HepG2 (cell line): ENCODE measurements around the gene PSMD1. TPM values are rescaled to one million over a fixed set of nuclear protein-coding genes. Genes with fewer than 3 reads are reported as not detected.

Source experiments
- CEBPG ChIP-seq: IDR thresholded peaks from 2 replicates; pipeline ENCODE4 v1.6.1; 2016
- ELK4 ChIP-seq: sonication (generic); formaldehyde crosslinking; IDR thresholded peaks from 2 replicates; pipeline ENCODE4 v1.9.0; 2021; ENCODE audit warnings: missing genetic modification reagents, borderline replicate concordance
- EP300 ChIP-seq, 3 experiments: sonication (generic) in 1 of 3; formaldehyde crosslinking in 1 of 3; IDR thresholded peaks; 2 replicates each; pipeline versions ENCODE4 v1.5.1 to v1.6.1; 2011 to 2020; ENCODE audit warnings: low read depth in 2 of 3, low read length in 2 of 3, borderline replicate concordance in 1 of 3, improper control_type of control experiment in 1 of 3, mild to moderate bottlenecking in 1 of 3, missing genetic modification reagents in 1 of 3, moderate library complexity in 1 of 3
- FOXM1 ChIP-seq: sonication (generic); formaldehyde crosslinking; IDR thresholded peaks from 2 replicates; pipeline ENCODE4 v1.5.0; 2020; ENCODE audit warnings: missing genetic modification reagents
- GATAD1 ChIP-seq: IDR thresholded peaks from 2 replicates; pipeline ENCODE4 v1.6.1; 2016; ENCODE audit warnings: missing genetic modification reagents, missing compliant biosample characterization
- IRF9 ChIP-seq: sonication (generic); formaldehyde crosslinking; IDR thresholded peaks from 2 replicates; pipeline ENCODE4 v1.8.0; 2022; ENCODE audit warnings: missing genetic modification reagents, mild to moderate bottlenecking, borderline replicate concordance
- MTERF4 ChIP-seq: sonication (generic); formaldehyde crosslinking; IDR thresholded peaks from 2 replicates; pipeline ENCODE4 v1.8.0; 2023; ENCODE audit warnings: mild to moderate bottlenecking, missing genetic modification reagents
- NR2F6 ChIP-seq, 2 experiments: IDR thresholded peaks; 2 replicates each; pipeline ENCODE4 v1.6.1; 2016; ENCODE audit warnings: antibody characterized with exemption in 1 of 2, mild to moderate bottlenecking in 1 of 2
- RXRB ChIP-seq: IDR thresholded peaks from 2 replicates; pipeline ENCODE4 v1.6.1; 2016; ENCODE audit warnings: borderline replicate concordance, missing genetic modification reagents, missing compliant biosample characterization
- SMARCC2 ChIP-seq: fragments of 450-650 bp; IDR thresholded peaks from 2 replicates; pipeline ENCODE4 v1.6.1; 2017; ENCODE audit warnings: antibody characterized with exemption, mild to moderate bottlenecking
- SPEN ChIP-seq: sonication (generic); formaldehyde crosslinking; IDR thresholded peaks from 2 replicates; pipeline ENCODE4 v1.5.1; 2020; ENCODE audit warnings: low read depth, mild to moderate bottlenecking, missing genetic modification reagents
- SUZ12 ChIP-seq: fragments of 150-350 bp; IDR thresholded peaks from 2 replicates; pipeline ENCODE4 v1.6.1; 2014; ENCODE audit warnings: low read depth, low read length
- XBP1 ChIP-seq: sonication (generic); formaldehyde crosslinking; IDR thresholded peaks from 2 replicates; pipeline ENCODE4 v1.5.0; 2020; ENCODE audit warnings: missing genetic modification reagents
- ZBED4 ChIP-seq: sonication (generic); formaldehyde crosslinking; IDR thresholded peaks from 2 replicates; pipeline ENCODE4 v1.4.0; 2020; ENCODE audit warnings: missing genetic modification reagents, borderline replicate concordance
- ZNF225 ChIP-seq: sonication (generic); formaldehyde crosslinking; IDR thresholded peaks from 2 replicates; pipeline ENCODE4 v1.4.0; 2020; ENCODE audit warnings: mild to moderate bottlenecking, missing genetic modification reagents
- ZNF430 ChIP-seq: sonication (generic); formaldehyde crosslinking; IDR thresholded peaks from 2 replicates; pipeline ENCODE4 v1.9.0; 2021; ENCODE audit warnings: mild to moderate bottlenecking, missing genetic modification reagents
- ZNF670 ChIP-seq: sonication (generic); formaldehyde crosslinking; IDR thresholded peaks from 2 replicates; pipeline ENCODE4 v1.8.0; 2022; ENCODE audit warnings: mild to moderate bottlenecking, missing genetic modification reagents, borderline replicate concordance
- ZNF878 ChIP-seq: sonication (generic); formaldehyde crosslinking; IDR thresholded peaks from 2 replicates; pipeline ENCODE4 v1.8.1; 2023; ENCODE audit warnings: mild to moderate bottlenecking, missing genetic modification reagents, moderate library complexity
- polyA plus RNA-seq, 8 experiments: library from polyadenylated mRNA; depleted of rRNA in 3 of 8; stranded (reverse) in 7 of 8; unstranded in 1 of 8; fragments of >200 nt; fragmentation: Illumina TruSeq in 4 of 8; extraction: Trizol in 4 of 8; gene quantifications; 2 replicates each; pipeline versions ENCODE4 v1.2.1 to v1.2.3, GENCODE V29; 2011 to 2016; ENCODE audit warnings: low read depth in 4 of 8, missing spikeins in 1 of 8, mixed read lengths in 1 of 8; ENCODE audit not compliant: insufficient read depth in 1 of 8
- total RNA-seq, 5 experiments: library from RNA; depleted of rRNA; stranded (reverse); fragments of >200 nt; fragmentation: Illumina TruSeq; extraction: Trizol; gene quantifications; 2 replicates each; pipeline ENCODE4 v1.2.3, GENCODE V29; 2016; ENCODE audit warnings: low read depth in 1 of 5

Gene PSMD1
- total and polyA plus RNA-seq, 2 of the 13 experiments (the other 11 are each of a cell fraction or from before 2014, with no cell fraction given), result 136 to 191 TPM

- TF ChIP-seq MTERF4 (CRISPR knock-in tag) (0 out of 2 replicates have a peak, but pooled peaks have one; percentile 69), EP300 (IDR thresholded peaks at IDR 0.05; ENCODE audit: low read depth in 2 of 2, low read length in 2 of 2) (peak in 1 of 2 experiments; percentile 31; a peak in 1 of 4 replicates), EP300 (CRISPR knock-in tag; IDR thresholded peaks at IDR 0.05; ENCODE audit: borderline replicate concordance) (no peak), NR2F6 (IDR thresholded peaks at IDR 0.05) (peak; percentile 26; the same call in 1 of the 2 replicates), NR2F6 (CRISPR knock-in tag; IDR thresholded peaks at IDR 0.05) (peak; percentile 47; the same call in 1 of the 2 replicates), GATAD1 (peak; percentile 81), ZNF878 (CRISPR knock-in tag) (peak; percentile 87), SUZ12 (no peak), ZNF430 (CRISPR knock-in tag) (peak; percentile 81), ZBED4 (CRISPR knock-in tag) (peak; percentile 53; the same call in 1 of the 2 replicates), RXRB (CRISPR knock-in tag) (peak; percentile 46; the same call in 1 of the 2 replicates), CEBPG (peak; percentile 35; the same call in 1 of the 2 replicates), FOXM1 (0 out of 2 replicates have a peak, but pooled peaks have one; percentile 44), SPEN (peak; percentile 81; the same call in 1 of the 2 replicates), ELK4 (CRISPR knock-in tag) (no peak), ZNF670 (no peak), SMARCC2 (no peak), ZNF225 (CRISPR knock-in tag) (0 out of 2 replicates have a peak, but pooled peaks have one; percentile 32), IRF9 (CRISPR knock-in tag) (peak; percentile 96; the same call in 1 of the 2 replicates), XBP1 (CRISPR knock-in tag) (no peak)
Measured at GRCh38 chr2:231052494-231053451, 3.9 kb upstream of the PSMD1 start (continued).
